Osteoblast (primary cell): ENCODE measurements around the gene SP110. TPM values are rescaled to one million over a fixed set of nuclear protein-coding genes. Genes with fewer than 3 reads are reported as not detected.

Source experiments
- DNase-seq: peaks from one replicate; pipeline ENCODE4 v3.0.0; 2011; ENCODE audit warnings: low spot score, mixed read lengths; ENCODE audit not compliant: insufficient read length; ENCODE audit errors: missing footprints
- H2AFZ ChIP-seq: 2 replicates; pipeline ENCODE4 v1.6.0; 2011; ENCODE audit warnings: mild to moderate bottlenecking, low read length
- H3K27ac ChIP-seq: 2 replicates; pipeline ENCODE4 v1.5.1; 2011; ENCODE audit warnings: mild to moderate bottlenecking, low read depth, low read length, moderate library complexity
- H3K27me3 ChIP-seq: 2 replicates; pipeline ENCODE4 v1.6.0; 2012; ENCODE audit warnings: mild to moderate bottlenecking, control low read depth, inconsistent platforms, low read length, moderate library complexity; ENCODE audit not compliant: insufficient read depth
- H3K36me3 ChIP-seq: 2 replicates; pipeline ENCODE4 v1.5.1; 2011; ENCODE audit warnings: mild to moderate bottlenecking, low read length, control low read depth, moderate library complexity; ENCODE audit not compliant: insufficient read depth
- H3K4me1 ChIP-seq: 2 replicates; pipeline ENCODE4 v1.5.1; 2011; ENCODE audit warnings: mild to moderate bottlenecking, low read length, control low read depth, moderate library complexity; ENCODE audit not compliant: insufficient read depth
- H3K4me2 ChIP-seq: 2 replicates; pipeline ENCODE4 v1.6.0; 2011; ENCODE audit warnings: mild to moderate bottlenecking, low read length; ENCODE audit not compliant: insufficient read depth
- H3K4me3 ChIP-seq: fragments of 200-600 bp; sonication (generic); 3 replicates; pipeline ENCODE4 v1.5.1; 2012; ENCODE audit warnings: mild to moderate bottlenecking, low read length, inconsistent platforms; ENCODE audit not compliant: insufficient read depth
- H3K79me2 ChIP-seq: 2 replicates; pipeline ENCODE4 v1.6.0; 2012; ENCODE audit warnings: mild to moderate bottlenecking, low read length, control low read depth, inconsistent platforms; ENCODE audit not compliant: insufficient read depth
- H3K9me3 ChIP-seq: 2 replicates; pipeline ENCODE4 v1.5.1; 2011; ENCODE audit warnings: low read depth, low read length, control low read depth
- H4K20me1 ChIP-seq: 2 replicates; pipeline ENCODE4 v1.6.0; 2012; ENCODE audit warnings: mild to moderate bottlenecking, low read length, control low read depth; ENCODE audit not compliant: insufficient read depth
- total RNA-seq: library from RNA; depleted of rRNA; stranded (reverse); fragments of >200 nt; gene quantifications from 2 replicates; pipeline ENCODE4 v1.2.3, GENCODE V29; 2012
- TF ChIP-seq, protein P1 (sequence below): IDR thresholded peaks from 2 replicates; pipeline ENCODE4 v1.5.1; 2011; ENCODE audit warnings: mild to moderate bottlenecking, low read depth, low read length, moderate library complexity; ENCODE audit errors: extremely low read depth

Gene SP110
- total RNA-seq, 1 donor = 15.9 TPM

DNA sequence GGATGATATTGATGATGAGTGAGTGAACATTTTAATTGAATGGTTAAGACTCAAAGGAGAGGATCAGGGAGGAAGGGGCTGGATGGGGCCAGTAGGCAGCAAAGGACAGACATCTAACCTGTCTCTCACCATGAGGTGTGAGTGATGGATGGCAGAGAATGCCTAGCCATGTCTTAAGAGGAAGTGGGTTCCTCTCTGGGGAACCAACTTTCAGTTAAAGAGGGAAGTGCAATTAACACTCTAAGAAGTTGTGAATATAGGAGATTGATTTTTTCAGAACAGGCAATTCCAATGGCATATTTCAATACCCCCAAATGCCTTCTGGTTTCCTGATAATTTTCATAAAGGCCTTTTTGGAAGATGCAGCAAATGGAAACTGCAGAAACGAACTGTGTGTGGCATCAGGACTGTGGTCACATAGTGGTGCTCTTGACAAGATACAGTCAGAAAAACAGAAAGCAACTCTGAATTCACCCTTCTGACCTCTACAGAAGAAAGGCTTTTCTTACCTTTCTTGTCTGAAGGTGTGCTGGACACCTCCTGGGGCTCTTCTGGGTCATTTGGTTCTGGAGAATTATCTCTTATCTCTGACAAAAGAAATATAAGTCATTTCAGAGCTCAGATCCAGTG, 10.2 kb downstream of the SP110 start:
- Histone ChIP-seq H3K27me3 (no peaks in the 10 kb centered on the region), H3K4me1 (no peaks in the 10 kb centered on the region), H4K20me1 (no peaks in the 10 kb centered on the region), H3K27ac (no peak overlapping the region), H3K4me2 (no peak overlapping the region), H3K36me3 (peaks cover 51% of the 10 kb centered on the region), H3K9me3 (no peaks in the 10 kb centered on the region), H2AFZ (no peak overlapping the region), H3K79me2 (no peaks in the 10 kb centered on the region), H3K4me3 (no peak overlapping the region)
- no peak for DNase-seq
- TF ChIP-seq, protein P1, sequence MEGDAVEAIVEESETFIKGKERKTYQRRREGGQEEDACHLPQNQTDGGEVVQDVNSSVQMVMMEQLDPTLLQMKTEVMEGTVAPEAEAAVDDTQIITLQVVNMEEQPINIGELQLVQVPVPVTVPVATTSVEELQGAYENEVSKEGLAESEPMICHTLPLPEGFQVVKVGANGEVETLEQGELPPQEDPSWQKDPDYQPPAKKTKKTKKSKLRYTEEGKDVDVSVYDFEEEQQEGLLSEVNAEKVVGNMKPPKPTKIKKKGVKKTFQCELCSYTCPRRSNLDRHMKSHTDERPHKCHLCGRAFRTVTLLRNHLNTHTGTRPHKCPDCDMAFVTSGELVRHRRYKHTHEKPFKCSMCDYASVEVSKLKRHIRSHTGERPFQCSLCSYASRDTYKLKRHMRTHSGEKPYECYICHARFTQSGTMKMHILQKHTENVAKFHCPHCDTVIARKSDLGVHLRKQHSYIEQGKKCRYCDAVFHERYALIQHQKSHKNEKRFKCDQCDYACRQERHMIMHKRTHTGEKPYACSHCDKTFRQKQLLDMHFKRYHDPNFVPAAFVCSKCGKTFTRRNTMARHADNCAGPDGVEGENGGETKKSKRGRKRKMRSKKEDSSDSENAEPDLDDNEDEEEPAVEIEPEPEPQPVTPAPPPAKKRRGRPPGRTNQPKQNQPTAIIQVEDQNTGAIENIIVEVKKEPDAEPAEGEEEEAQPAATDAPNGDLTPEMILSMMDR = no peak

DNA sequence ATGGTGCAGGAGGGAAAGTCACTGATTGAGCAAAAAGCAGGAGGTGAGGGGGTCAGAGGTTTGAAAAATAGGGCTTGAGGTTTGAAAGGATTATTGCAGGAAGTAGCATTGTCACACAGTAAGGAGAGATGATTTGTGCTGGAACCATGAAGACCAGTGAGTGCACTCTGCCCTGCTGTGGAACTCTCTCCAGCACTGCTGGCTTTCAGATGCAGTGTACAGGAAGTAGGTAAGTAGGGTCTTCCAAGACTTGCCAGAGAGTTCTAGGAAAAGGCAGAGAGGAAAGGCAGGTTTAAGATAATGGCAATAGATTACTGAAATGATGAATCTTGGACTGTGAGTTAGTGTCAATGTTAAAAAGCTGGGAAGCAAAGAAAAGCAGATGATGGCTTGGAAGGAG, 11.2 kb downstream of the SP110 start:
- Histone ChIP-seq H4K20me1 (no peaks in the 10 kb centered on the region), H3K36me3 (peaks cover 50% of the 10 kb centered on the region), H3K27ac (no peak overlapping the region), H3K27me3 (no peaks in the 10 kb centered on the region), H3K4me3 (no peak overlapping the region), H2AFZ (no peak overlapping the region), H3K9me3 (no peaks in the 10 kb centered on the region), H3K4me1 (no peaks in the 10 kb centered on the region), H3K79me2 (no peaks in the 10 kb centered on the region), H3K4me2 (no peak overlapping the region)
- TF ChIP-seq, protein P1 = no peak
- DNase-seq = no peak

DNA sequence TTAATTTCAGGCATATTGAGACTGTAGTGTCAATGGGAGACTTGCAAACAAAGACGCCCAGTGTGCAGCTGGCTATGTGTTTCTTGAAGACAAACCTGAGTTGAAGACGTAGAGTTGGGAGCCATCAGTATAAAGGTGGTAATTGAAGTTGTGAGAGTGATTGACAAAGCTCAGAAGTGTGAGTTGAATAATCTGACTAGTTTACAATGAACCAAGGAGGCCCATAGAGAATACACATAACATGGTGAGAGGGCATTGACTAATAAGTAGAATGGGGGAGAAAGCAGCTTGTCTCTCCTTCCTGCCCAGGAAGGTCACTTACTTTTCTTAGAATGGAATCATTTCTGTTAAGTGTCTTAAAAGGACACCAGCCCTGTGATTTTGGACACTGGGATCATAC, 14.1 kb downstream of the SP110 start:
- no peaks in the 10 kb centered on the region for H3K9me3 ChIP-seq
- H3K27me3 ChIP-seq = no peaks in the 10 kb centered on the region
- no peak for DNase-seq
- H3K36me3 ChIP-seq = peaks cover 35% of the 10 kb centered on the region
- H3K27ac ChIP-seq = no peak overlapping the region
- no peak overlapping the region for H2AFZ ChIP-seq
- TF ChIP-seq, protein P1 = no peak
- H4K20me1 ChIP-seq = no peaks in the 10 kb centered on the region
- no peaks in the 10 kb centered on the region for H3K4me1 ChIP-seq
- no peaks in the 10 kb centered on the region for H3K79me2 ChIP-seq
- no peak overlapping the region for H3K4me3 ChIP-seq
- no peak overlapping the region for H3K4me2 ChIP-seq

DNA sequence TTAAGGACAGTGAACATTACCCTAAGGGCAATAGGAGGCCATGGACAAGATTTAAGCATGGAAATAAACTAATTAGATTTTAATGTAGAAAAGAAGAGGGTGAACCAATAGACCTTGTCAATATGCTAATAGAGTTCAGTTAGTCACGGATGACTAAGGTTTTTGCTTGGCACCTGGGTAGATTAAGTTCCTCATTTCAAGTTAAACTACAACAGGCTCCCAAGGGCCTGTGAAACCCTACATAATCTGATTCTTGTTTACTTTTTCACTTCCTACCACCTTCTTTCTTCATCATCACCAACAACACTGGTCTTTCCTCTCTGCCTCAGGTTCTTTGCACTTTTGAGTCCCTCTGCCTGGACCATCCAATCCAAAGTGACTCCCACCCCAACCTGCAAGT, 14.8 kb downstream of the SP110 start:
- H2AFZ ChIP-seq = no peak overlapping the region
- H3K4me1 ChIP-seq = no peaks in the 10 kb centered on the region
- H3K27ac ChIP-seq = no peak overlapping the region
- no peak overlapping the region for H3K4me3 ChIP-seq
- H4K20me1 ChIP-seq = no peaks in the 10 kb centered on the region
- no peak overlapping the region for H3K4me2 ChIP-seq
- TF ChIP-seq, protein P1 = no peak
- no peaks in the 10 kb centered on the region for H3K27me3 ChIP-seq
- H3K79me2 ChIP-seq = no peaks in the 10 kb centered on the region
- H3K36me3 ChIP-seq = peaks cover 39% of the 10 kb centered on the region
- DNase-seq = no peak
- H3K9me3 ChIP-seq = no peaks in the 10 kb centered on the region
